HL-60 (cell line): ENCODE measurements around the gene TMEM132A.

Source experiments
- CTCF ChIP-seq: IDR thresholded peaks from one replicate; pipeline ENCODE4 v1.5.1; 2011; ENCODE audit warnings: low read length, control low read depth, inconsistent platforms; ENCODE audit not compliant: insufficient read depth
- GABPA ChIP-seq: IDR thresholded peaks from 2 replicates; pipeline ENCODE4 v1.6.1; 2012; ENCODE audit warnings: low read depth
- POLR2AphosphoS5 ChIP-seq: IDR thresholded peaks from 2 replicates; pipeline ENCODE4 v1.6.1; 2012; ENCODE audit warnings: low read depth
- REST ChIP-seq: IDR thresholded peaks from 2 replicates; pipeline ENCODE4 v1.6.1; 2012; ENCODE audit warnings: low read depth; ENCODE audit not compliant: insufficient replicate concordance
- SPI1 ChIP-seq: IDR thresholded peaks from 2 replicates; pipeline ENCODE4 v1.6.1; 2012; ENCODE audit warnings: low read depth, mild to moderate bottlenecking, borderline replicate concordance

DNA sequence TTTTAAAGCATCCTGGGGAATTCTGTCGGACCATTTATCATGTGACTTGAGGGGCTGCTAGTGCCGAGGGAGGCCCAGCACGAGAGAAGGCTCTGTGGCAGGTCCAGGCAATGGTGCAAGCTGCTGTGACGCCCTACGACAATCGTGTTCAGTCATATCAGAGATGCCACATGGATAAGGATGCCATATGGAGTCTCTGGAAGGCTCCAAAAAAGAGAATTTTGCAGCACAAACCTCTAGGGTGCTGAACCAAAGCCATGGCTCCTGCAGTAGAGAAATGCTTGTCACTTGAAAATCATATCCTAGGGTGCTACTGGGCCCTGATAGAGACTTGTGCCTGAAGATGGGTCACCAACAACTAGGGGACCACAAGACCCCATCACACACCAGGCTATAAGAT is 40.5 kb downstream of the TMEM132A start:
- TF ChIP-seq REST = no peak
- no peak for TF ChIP-seq POLR2AphosphoS5
- no peak for TF ChIP-seq CTCF
- no peak for TF ChIP-seq GABPA
- TF ChIP-seq SPI1 = no peak
